BE2C (cell line): ENCODE data around the gene RBPMS2.
"Not testable (repeated sequence)": the region's sequence is repeated elsewhere in the genome, so short reads cannot be mapped to it uniquely, and the experiment has no call there.

Source experiments
- DNase-seq: peaks from one replicate; pipeline ENCODE4 v3.0.0-alpha.2; 2020
- H3K27me3 ChIP-seq: fragments of 250-450 bp; sonication (Bioruptor Pico); 2 replicates; pipeline ENCODE4 v1.5.1; 2020; ENCODE audit warnings: mild to moderate bottlenecking
- H3K36me3 ChIP-seq: fragments of 250-450 bp; sonication (Bioruptor Pico); 2 replicates; pipeline ENCODE4 v1.5.1; 2020; ENCODE audit warnings: mild to moderate bottlenecking
- H3K4me1 ChIP-seq: fragments of 250-450 bp; sonication (Bioruptor Pico); 2 replicates; pipeline ENCODE4 v1.5.1; 2020
- H3K4me3 ChIP-seq: 2 replicates; pipeline ENCODE4 v1.5.1; 2011; ENCODE audit warnings: low read depth, low read length
- H3K9me3 ChIP-seq: fragments of 250-450 bp; sonication (Bioruptor Pico); 2 replicates; pipeline ENCODE4 v1.5.1; 2020
- CTCF ChIP-seq: IDR thresholded peaks from 2 replicates; pipeline ENCODE4 v1.5.1; 2012; ENCODE audit warnings: mild to moderate bottlenecking, low read depth, low read length

Gene RBPMS2

GRCh38 chr15:64806509-64806908 lies 31.1 kb upstream of the RBPMS2 start:
- no peaks in the 10 kb centered on the region for H3K36me3 ChIP-seq
- no peak overlapping the region for H3K4me3 ChIP-seq
- no peak for TF ChIP-seq CTCF
- H3K27me3 ChIP-seq = no peaks in the 10 kb centered on the region
- DNase-seq = no peak
- H3K4me1 ChIP-seq = peaks cover 11% of the 10 kb centered on the region
- H3K9me3 ChIP-seq = no peaks in the 10 kb centered on the region

- Histone ChIP-seq H3K36me3 (no peaks in the 10 kb centered on the region), H3K4me3 (no peak overlapping the region), H3K9me3 (no peaks in the 10 kb centered on the region), H3K27me3 (no peaks in the 10 kb centered on the region), H3K4me1 (peaks cover 3% of the 10 kb centered on the region; the same call in 1 of the 2 replicates)
- TF ChIP-seq CTCF = no peak
- DNase-seq = no peak
Measured at GRCh38 chr15:64804619-64805018, 29.2 kb upstream of the RBPMS2 start.

- Histone ChIP-seq H3K27me3 (no peaks in the 10 kb centered on the region), H3K4me1 (peaks cover 3% of the 10 kb centered on the region; the same call in 1 of the 2 replicates), H3K9me3 (no peaks in the 10 kb centered on the region), H3K36me3 (no peaks in the 10 kb centered on the region), H3K4me3 (no peak overlapping the region)
- TF ChIP-seq CTCF = no peak
- DNase-seq = no peak
Measured at GRCh38 chr15:64803526-64803925, 28.1 kb upstream of the RBPMS2 start.

GRCh38 chr15:64800476-64800875 lies 25.1 kb upstream of the RBPMS2 start:
- H3K4me3 ChIP-seq = no peak overlapping the region
- DNase-seq = no peak
- no peak for TF ChIP-seq CTCF
- H3K9me3 ChIP-seq = no peaks in the 10 kb centered on the region
- peaks cover 3% of the 10 kb centered on the region; the same call in 1 of the 2 replicates for H3K4me1 ChIP-seq
- H3K27me3 ChIP-seq = no peaks in the 10 kb centered on the region
- no peaks in the 10 kb centered on the region for H3K36me3 ChIP-seq

GRCh38 chr15:64798905-64799304 lies 23.5 kb upstream of the RBPMS2 start:
- not testable (repeated sequence) for H3K27me3 ChIP-seq, DNase-seq, H3K4me3 ChIP-seq, H3K9me3 ChIP-seq, H3K36me3 ChIP-seq, H3K4me1 ChIP-seq

GRCh38 chr15:64795921-64796320 lies 20.5 kb upstream of the RBPMS2 start:
- not testable (repeated sequence) for H3K4me1 ChIP-seq, DNase-seq, H3K27me3 ChIP-seq, H3K9me3 ChIP-seq, H3K4me3 ChIP-seq, H3K36me3 ChIP-seq

- not testable (repeated sequence) for DNase-seq, H3K36me3 ChIP-seq, H3K27me3 ChIP-seq, H3K9me3 ChIP-seq, H3K4me3 ChIP-seq, H3K4me1 ChIP-seq
Measured at GRCh38 chr15:64795299-64795698, 19.9 kb upstream of the RBPMS2 start.

GRCh38 chr15:64792282-64792681 lies 16.9 kb upstream of the RBPMS2 start:
- TF ChIP-seq CTCF = no peak
- Histone ChIP-seq H3K4me1 (no peaks in the 10 kb centered on the region), H3K27me3 (no peaks in the 10 kb centered on the region), H3K36me3 (no peaks in the 10 kb centered on the region), H3K9me3 (no peaks in the 10 kb centered on the region), H3K4me3 (no peak overlapping the region)
- DNase-seq = no peak
